ENCODE data around the gene LSM7.
"Not testable (repeated sequence)": the region's sequence is repeated elsewhere in the genome, so short reads cannot be mapped to it uniquely, and the experiment has no call there.

Gene LSM7

GRCh38 chr19:2355168-2356035, 27.0 kb upstream of the LSM7 start:
- no peak for DNase-seq (ENCODE audit: low spot score)

DNA sequence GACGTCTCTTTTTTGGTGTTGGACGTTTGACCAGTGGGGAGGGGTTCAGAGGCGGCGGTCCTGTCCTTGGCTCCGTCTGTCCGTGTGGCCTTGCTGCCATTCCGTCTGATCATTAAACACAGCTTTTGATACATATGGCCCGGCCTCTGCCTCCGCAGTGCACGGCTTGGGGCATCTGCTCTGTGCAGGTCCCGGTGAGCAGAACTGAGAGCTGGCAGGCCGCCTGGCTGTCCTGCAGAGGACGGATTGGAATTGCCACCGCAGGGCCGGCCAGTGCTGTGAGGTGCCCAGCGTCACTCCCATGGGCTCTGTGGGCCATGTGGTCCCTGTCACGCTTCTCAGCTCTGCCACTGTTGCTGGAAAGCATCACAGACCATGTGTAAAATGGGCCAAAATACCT, 26.3 kb upstream of the LSM7 start:
- no peak for DNase-seq (ENCODE audit: low spot score)

DNA sequence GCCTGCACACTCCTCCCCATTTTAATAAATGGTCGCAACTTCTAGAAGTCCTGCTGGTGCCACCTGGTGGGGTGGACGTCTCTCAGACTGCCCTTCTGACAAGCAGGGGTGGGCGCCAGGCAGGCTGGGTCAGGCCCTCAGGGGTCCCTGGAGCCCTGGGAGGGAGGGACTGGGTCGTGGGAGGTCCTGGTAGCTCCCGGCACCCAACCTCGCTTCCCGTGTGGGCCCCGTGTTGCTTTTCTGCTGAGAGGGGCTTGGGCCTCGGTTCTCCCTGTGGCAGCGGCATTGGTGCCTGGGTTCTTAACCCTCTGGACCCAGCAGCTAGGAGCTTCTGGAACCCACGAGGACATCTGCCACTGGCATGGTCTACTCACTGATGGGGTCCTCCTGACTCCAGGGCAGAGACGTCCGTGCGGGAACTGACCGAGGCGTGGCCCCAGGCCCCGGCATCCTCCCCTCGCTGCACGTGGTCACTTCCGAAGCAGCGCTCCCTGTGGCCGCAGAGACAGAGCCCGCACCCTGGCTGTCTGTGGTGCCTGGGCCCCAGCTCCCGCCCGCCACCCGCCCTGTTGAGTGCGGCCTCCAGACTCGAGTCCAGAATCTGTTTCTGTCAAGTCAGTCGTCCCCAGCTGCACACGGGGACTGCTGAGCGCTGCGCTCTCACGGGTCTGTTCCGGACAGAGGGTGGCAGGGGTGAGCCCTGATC, 25.7 kb upstream of the LSM7 start:
- DNase-seq (ENCODE audit: low spot score) = no peak

DNA sequence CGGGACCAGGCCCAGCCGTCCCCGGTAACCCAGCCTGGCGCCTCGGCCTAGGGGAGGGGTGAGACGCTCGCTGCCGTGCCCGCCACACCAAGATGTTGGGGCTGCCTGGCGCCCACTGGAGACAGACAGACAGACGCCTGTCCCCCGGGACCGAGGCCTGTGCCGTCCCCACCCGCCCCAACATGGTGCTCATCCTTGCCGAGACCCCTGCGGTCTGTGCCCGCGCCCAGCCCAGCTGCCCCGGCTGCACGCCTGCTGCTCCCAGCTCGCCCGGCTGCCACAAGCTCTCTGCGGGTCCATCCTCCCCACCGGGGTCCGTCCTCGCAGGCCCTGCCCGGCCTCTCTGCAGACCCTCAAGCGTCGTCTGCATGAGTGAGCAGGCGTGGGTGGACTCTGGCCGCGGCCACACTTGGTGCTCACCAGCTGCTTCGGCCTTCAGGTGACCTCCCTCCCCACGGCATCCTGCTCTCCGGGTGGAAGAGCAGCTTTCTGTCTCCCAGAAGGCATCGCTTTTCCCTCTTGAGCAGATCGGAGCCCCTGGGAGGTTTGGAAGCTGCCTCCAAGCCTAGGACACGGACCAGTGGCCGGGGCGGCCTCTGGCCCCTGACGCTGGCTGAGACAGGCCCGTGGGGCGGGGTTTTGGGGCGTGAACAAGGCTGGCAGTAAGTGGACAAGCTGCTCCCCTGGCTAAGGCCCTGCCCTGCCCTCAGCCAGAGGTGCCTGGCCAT, 24.9 kb upstream of the LSM7 start:
- DNase-seq (ENCODE audit: low spot score) = no peak

- no peak for DNase-seq (ENCODE audit: low spot score)
Observed at GRCh38 chr19:2352121-2352520, 23.7 kb upstream of the LSM7 start.

DNA sequence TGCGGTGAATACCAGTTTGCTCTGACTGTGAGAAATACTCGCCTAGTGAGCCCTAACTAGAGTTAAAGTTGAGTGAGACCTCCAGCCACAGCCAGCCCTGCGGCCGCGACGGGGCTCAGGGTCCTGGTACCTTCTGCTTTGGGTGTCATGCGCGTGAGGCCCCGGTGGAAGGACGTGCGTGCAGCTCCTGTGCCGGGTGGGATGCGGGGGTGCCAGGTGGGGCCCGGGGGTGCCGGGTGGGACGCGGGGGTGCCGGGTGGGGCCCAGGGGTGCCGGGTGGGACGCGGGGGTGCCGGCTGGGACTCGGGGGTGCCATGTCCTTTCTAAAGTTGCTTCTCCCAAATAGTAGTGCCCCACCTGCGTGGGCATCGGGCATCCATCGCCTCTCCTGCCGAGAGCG, 23.2 kb upstream of the LSM7 start:
- no peak for DNase-seq (ENCODE audit: low spot score)

DNA sequence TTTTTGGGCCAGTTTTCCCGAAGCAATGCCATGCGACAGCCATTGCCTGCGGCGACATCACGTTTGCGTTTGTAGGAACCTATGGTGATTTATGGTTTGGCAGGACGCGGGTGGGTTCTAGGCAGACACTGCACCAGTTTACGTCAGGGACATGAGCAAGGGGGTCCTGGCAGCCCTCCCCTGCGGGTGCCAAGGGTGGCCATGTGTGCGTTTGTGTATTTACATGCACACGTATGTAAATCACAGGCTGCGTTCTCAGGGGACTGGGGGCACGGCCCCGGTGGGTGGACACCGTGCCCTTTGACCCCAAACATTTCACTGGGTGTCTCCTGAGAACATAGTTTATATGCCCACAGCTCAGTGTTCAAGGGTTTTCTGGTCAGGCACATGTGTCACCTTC, 22.3 kb upstream of the LSM7 start:
- no peak for DNase-seq (ENCODE audit: low spot score)

GRCh38 chr19:2349818-2350217, 21.4 kb upstream of the LSM7 start:
- not testable (repeated sequence) for DNase-seq (ENCODE audit: low spot score)

GRCh38 chr19:2345794-2346663, 17.6 kb upstream of the LSM7 start:
- DNase-seq (ENCODE audit: low spot score) = peak; percentile 82

DNA sequence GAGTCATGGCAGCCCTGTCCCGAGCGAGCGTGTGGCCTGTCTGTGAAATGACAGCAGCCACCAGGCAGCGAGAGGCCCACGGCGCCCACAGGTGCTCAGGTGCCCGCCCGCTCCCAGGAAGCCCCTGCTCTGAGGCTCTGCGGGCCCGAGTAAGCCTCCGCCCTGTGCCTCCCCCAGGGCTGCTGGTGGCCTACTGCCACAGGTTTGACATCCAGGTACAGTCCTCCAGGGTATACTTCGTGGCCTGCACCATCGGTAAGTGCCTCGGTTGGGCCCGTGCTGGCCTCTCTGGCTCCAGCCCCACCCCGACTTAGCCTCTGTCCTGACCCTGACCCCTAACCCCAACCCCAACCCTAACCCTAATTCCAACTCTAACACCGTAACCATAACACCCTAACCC, 16.7 kb upstream of the LSM7 start:
- DNase-seq (ENCODE audit: low spot score) = no peak

- no peak for DNase-seq (ENCODE audit: low spot score)
Observed at GRCh38 chr19:2344381-2344870, 16.0 kb upstream of the LSM7 start.

DNA sequence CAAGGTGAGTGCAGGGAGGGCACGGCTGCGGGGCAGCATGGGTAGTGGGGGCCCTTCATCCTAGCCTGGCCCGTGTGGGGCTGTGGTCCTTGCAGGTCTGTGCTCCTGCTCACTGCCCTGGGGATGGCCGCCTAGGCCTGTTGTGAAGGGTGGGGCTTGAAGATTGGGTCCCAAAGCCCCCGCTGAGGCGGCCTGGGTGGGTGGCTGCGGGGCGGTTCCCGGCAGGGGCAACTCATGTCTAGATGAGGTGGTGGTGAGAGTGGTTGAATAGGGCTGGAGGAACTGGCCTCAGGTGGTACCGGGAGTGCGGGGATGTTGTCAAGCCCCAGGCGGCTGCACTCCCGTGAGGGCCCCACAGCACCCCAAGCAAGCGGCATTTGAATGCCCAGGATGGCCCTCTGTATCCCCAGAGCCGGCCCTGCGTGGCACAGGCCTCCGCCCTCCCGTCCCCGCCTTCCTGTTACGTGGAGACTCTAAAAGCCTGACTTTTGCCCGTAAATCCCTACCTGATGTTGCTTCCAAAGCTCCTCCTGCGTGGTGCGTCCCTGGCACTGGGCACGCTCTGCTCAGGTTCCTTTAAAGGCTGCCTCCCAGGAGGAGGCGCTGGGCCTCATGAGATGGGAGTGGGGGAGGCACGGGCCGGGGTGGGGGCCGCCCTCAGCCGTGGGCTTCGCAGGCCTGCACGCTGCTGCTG, 15.1 kb upstream of the LSM7 start:
- DNase-seq (ENCODE audit: low spot score) = no peak

- DNase-seq (ENCODE audit: low spot score) = no peak
Observed at GRCh38 chr19:2342656-2343288, 14.4 kb upstream of the LSM7 start.

DNA sequence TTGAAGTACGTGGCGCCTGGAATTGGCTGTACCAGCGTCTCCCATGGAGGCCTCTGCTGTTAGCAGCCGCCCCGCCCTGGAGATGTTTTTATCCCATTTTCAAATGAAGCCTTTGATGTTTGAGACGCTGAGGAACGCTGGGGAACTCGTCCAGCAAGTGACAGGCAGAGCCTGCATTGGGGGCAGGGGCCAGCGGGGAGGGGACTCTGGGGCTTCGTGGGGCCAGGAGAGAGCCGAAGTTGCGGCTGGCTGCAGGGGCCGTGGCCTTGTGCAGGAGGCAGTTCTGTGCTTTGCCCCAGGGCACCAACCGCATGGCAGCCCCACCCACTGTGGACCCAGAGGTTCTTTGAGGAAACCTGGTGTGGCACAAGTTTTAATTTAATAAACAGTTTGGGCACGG, 13.6 kb upstream of the LSM7 start:
- no peak for DNase-seq (ENCODE audit: low spot score)

- no peak for DNase-seq (ENCODE audit: low spot score)
Observed at GRCh38 chr19:2341244-2341751, 12.9 kb upstream of the LSM7 start.

- no peak for DNase-seq (ENCODE audit: low spot score)
Observed at GRCh38 chr19:2340496-2341243, 12.3 kb upstream of the LSM7 start.

DNA sequence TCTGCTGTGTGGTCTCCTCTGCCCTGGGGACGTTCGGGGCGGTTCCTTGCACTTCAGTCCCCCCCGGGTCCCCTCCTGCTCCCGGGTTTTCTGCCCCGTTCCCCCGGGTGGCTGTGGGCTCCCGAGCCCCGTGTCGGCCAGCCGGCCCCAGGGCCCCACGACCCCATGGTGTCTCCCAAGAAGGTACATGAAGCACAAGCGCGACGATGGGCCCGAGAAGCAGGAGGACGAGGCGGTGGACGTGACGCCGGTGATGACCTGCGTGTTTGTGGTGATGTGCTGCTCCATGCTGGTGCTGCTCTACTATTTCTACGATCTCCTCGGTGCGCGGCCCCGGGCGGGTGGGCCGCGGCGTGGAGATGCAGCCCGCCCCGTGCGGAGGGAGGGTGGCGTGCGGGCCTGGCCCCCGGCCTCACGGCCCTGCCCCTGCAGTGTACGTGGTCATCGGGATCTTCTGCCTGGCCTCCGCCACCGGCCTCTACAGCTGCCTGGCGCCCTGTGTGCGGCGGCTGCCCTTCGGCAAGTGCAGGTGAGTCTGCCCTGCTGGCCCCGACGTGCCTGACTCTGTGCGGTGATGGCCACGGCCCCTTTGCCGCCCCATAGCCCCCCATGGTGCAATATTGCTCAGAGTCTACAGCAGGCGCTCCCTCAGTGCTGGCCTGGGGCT, 11.4 kb upstream of the LSM7 start:
- no peak for DNase-seq (ENCODE audit: low spot score)

GRCh38 chr19:2338751-2339643, 10.6 kb upstream of the LSM7 start:
- DNase-seq (ENCODE audit: low spot score) = no peak
